NCI-H69 (cell line): Measurements from ENCODE around the gene RAMACL.
A peak's percentile ranks its signal among the peaks of the same experiment; 100 is the strongest.

ENCODE experiments used
- DNase-seq: peaks from one replicate; lab custom pipeline; 2025; lab: John Stamatoyannopoulos, UW

The RAMACL gene

DNA sequence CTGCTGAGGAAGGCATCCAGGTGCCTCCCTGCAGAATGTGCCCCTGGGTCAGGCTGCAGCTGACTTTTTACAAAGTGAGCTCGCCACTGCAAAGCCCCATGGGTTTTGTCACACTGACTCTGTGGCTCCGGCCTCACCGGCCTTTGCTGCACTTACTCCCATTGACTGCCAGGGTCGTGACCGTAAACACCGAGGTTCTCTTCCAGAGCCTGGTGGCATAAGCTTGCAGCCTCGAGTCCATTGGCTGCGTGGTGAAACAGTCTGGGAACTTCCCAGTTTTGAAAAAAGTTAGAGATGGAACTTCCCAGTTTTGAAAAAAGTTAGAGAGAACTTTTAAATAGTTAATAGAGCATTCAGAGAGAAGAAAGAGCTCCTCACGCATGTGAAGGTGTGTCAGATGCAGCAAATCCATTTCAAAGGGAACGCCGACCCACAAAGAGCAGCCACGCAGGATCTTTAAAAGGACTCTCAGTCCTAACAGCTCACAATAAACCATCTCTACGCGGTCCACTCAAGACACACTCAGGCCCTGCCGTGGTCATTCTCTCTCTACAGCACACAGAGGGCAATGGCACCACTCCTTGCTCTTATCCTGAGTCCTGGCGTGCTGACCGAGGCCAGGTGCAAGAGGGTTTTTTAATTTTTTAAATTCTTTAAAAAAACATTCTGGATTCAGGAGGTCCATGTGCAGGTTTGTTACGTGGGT lies 12.8 kb downstream of the RAMACL start:
- DNase-seq, result no peak

DNA sequence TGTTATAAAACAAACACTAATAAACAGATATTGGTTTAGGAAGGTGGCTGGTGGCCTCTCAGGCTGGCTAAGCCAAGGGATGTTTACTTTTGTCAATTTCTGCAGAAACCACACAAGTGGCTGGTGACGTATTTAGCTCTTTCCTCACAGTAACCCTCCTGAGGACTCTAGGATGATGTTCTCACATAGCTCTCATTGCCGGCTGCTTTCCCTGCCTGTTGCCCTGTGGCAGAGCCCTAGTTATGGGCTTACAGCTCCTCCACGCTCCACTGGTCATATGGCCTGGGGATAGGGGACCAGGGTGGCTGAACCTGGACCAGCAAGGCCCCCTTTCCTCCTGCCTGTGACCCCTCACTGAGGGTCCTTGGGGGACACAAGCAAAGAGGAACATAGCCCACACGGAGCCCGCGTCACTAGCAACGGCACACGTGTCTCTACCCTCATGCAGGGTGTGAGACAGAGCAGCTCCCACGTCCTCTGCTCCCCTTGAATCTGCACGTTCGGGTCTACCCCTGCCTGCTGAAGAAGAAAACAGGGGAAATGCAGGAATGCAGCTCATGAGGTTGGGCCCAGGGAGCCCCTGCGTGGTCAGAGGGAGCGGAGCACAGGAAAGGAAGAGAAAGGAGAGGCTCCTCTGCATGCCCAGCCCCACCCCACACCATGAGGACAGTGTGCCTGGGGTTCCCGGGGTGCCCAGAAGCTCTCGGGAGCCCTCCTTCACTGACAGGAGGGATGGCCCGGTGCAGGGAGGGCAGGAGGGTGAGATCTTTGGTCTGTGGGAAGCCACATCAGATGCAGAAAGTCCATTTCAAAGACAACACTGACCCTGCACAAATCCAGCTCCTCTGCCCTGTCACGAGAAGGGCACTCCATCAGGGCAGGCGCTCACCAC lies 13.9 kb downstream of the RAMACL start:
- no peak for DNase-seq

DNA sequence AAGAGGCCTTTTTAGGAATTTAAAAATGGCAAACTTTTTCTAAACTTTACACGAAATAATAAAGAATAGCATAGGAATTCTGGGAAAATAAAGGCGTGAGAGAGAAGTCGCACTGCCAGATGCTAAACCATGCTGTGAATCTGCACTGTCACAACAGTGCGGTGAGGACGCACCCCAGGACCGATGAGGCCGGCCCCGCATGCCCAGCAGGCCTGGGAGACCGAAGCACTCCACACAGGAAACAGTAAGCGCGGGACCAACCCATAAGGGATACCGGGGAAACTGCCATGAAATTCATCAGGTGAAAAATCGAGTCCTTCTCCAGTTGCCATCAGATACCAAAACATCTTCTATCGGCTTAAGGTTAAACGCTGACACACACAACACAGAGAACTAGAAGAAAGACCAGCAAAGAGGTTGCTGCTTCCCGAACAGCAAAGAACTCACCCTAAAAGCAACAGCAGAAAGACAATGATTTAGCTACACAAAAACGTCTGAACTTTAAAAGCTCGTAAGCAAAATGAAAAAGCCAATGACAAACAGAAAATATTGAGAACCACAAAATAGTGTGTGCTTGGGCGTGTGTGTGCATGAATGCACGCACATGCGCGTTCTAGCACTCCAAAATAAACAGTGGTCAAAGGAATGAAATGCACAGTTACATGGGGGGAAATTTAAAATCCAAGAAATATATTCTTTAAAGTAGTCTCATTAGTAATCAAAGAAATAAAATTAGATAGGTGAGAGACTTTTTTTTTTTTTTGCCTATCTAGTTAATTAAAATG lies 15.4 kb downstream of the RAMACL start:
- DNase-seq, result no peak

DNA sequence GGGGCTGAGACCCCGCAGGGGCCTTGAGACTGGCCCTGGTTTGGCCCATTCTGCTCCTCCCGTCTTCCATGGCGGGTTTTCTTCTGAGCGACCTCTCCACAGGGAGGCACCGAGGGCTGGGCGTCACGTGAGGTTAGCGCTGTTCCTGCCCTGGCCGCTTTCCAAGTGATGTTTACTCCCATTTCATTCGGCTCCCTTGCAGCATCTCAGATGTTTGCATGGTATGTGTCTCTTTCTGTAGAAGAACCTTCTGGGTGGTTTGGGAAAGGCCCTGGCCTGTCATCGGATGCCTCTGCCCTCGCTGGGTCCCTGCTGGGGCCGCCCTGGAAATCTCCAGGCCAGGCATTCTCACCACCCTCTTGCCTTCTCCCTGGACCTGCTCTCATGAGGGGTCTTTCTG lies 17.3 kb downstream of the RAMACL start:
- peak; percentile 5 for DNase-seq

DNA sequence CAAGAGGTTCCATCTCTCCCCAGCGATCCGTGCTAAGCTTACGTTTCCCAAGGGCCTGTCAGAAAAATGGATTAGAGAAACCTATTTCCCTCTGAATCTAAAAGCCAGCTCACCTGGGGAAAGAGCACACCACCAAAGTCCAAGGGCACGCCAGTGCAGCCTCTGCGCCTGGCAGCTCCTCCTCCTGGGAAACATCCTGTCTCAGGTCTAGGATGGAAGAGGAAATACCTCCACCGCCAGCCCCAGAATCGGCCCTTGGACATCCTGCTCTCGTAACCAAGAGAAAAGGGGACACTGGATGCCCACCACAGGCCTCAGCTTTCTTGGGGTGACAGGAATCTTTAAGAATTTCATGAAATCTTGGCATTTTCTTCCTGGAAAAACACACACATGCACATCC lies 18.7 kb downstream of the RAMACL start:
- DNase-seq, result no peak

DNA sequence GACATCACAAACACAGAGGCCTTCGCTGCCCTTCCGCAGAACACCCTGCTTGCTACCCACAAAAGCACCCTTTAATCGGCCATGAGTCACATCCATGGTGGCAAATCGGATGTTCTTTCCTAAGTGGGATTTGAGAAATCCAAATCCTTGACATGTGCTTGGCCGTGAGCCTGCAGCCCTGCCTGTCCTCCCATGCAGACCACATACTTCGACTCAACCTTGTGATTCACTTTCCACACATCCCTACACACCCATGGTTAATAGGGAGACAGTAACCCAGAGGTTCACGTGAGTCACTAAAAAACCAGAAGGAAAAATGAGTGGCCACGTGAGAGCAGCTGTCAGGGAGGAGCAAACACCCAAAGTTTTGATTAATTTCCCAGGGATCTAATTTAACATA lies 19.4 kb downstream of the RAMACL start:
- no peak for DNase-seq

DNA sequence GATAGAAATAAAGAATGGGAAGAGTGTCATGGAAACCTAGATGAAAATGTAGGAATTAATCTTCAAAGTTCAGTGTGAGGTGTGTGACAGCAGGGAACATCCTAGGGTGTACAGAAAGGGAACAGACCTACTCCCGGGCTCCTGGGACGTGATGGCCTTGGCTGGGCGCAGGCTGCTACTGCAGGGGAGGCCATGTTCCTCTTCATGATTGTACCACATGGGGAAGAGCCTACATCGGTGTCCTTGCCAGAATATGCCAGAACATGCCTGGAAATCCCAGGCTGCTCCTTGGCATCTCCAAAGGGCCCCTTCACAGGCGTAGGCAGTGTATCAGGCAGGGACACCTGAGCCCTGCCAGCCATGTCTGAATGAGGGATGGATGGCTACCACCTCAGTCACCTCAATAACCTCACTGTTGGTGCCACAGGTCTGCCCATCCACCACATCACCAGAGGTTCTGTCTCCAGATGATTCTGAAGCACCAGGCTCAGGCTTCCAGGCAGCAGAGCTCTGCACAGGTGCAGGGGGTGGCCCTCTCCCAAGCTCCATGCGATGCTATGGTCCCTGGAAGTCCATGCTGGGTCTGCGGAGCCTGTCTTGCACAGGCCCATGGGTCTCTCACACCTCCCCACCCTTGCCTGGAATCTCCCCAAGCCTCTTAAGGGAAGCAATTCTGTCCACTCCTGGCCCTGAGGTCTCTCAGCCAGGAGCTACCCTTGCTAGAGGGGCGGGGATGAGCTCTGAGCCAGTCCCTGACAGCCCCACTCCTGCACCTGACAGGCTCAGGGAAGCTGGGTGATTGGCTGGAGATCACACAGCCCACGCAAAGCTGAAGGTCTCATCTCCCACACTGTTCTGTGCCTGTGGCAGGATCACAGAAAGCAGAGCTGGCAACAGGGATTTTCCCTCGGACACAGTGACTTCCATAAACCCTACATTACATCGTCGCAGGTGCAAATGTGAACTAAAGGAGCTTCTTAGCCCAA lies 20.2 kb downstream of the RAMACL start:
- DNase-seq, result no peak

DNA sequence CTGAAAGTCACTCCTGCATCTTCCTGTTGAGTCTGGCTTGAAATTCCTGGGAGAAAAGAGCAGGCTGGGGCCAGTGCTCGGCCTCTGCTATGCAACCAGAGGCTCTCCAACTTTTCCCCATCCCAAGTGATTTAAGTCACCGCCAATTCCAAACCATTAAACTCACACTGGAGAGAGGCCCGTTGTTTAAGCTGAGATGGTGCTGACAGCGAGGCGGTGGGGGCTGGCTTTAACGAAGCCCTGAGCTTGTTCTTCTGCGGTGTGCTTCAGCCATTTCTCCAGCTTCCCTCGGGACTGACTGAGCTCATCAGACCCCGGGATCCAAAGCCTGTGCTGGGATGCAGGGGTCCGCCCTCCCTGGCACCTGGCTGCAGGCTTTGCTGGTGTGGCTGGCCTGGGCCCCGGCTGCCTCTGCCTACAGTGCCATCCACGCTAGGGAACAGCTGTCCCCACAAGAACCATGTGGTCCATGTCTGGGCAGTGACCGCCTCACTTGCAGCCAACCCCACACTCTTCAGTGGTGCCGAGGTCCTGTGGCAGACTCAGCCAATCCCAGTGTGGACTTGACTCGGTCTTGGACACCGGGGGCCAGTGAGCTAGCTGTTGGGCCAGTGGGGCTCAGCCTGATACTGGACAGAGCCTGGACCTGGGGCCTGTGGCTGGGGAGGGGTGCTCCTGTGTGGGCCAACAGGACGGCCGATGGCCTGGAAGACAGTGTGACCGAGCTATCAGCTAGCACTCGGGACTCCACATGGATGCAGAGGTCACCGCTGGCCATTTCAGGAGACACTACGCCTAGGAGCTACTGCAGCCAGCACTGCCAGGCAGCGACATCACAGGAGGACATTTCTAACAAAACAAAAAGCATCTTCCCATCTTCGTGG lies 21.2 kb downstream of the RAMACL start:
- DNase-seq, result no peak

DNA sequence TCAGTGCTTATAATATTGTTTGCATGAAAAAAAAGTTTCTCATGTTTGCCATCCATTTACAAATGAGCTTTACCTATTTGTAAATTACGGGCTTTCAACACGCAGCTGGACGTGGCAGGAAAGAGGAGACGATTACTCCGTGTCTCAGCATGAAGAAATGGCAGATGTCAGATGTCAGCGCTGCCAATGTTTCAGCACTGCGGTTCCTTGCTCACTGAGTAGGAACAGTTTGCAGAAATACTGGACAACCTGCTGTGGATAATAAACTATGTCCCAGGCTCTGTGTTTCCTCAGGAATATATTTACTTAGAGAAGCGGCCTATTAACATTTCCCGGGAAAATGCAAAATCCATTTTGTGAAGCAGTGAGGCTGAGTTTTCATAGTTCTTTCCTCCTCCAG lies 22.7 kb downstream of the RAMACL start:
- peak; percentile 40 for DNase-seq

DNA sequence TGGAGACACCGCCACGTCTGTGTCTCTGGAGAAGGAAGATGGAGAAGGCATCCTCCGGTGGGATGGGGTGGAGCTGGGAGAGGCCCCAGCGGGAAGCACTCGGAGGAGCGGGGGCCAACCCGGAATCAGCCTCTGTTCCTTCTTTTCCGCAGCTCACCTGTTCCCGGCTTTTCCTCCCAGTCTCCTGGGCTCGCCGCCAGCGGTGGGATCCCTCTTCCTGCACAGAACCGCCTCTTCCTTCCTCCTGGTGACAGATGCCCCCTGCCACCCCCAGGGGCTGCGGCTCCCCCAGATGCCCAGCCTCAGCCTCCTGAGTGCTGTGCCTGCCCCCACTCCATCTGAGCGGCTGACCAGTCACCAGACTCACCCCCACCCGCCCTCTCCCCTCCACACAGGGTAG lies 23.3 kb downstream of the RAMACL start:
- DNase-seq, result no peak

DNA sequence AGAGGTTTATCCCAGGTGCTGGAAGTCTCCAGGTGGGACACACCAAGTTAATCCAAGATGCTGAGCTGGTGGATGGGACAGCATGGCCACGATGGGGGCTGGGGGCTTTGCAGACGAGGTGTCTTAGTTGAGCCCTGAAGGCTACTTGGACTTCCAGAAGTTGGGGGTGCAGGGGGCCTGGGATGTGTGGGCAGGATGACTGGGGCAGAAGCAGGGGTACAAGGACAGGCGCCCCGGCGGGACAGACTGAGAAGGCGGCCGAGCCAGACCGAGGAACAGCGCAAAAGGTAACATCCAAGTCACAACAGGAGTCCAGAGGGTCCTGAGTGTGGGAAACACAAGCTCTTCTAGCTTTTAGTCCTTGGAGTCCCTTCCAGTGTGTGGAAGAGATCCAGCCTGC lies 23.8 kb downstream of the RAMACL start:
- no peak for DNase-seq

DNA sequence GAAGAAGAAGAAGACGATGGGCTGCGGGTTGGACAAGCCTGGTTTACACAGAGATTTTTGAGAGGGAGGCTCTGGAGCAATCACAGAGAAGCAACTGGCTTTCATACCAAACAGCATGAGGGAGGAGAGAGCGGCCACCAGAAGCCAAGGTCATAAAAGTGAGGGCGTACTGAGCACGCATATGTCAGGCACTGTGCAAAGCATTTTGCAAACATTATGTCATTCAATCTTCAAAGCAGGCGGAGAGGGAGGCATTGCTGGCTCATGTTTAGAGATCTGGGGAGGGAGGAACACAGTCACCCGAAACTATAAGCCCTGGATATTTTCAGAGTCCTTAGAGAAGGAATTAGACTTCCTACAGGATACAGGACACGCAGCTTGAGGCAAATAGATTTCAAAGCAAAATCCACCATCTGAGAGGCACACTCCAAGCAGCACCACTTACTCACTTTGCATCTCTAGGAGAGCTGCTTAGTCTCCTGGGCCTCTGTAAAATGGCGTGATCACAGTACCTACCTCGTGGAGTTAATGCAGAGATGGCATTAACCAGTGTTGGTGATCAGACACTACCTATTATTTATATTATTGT lies 24.6 kb downstream of the RAMACL start:
- no peak for DNase-seq

DNA sequence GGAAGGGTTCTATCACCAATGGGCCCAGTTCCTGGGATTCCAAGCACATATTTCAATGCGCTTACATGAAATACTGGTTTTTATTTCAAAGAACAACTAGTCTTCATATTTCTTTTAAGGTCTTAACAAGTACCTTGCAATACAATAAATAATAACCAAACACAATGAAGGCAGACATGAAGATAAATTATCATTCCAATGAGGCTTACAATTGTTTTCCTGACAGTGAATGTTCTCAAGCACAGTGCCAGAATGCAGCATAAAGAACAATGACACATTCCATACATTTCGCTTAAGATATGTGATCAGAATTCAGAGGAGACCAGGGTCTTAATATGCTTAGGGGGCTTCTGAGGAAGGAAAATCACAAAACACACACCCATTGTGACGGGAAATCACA lies 26.3 kb downstream of the RAMACL start:
- DNase-seq, result no peak

DNA sequence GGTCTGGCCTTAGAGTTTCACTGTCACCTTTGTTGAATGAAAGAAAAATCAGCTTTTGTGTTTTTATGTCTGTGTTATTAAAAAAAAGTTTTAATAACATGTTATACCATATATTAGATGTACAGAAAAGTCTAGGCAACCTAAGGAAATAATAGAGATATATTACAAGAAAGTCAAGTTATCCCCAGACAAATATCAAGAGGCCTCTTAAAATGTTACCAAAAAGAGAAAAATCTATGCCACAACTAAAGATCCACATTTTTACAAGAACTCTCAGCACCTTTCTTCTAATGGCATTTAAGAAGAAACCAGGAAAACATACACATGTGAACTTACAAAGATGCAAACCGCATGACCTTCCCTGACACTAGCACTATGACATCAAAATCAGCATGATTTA lies 26.8 kb downstream of the RAMACL start:
- no peak for DNase-seq

DNA sequence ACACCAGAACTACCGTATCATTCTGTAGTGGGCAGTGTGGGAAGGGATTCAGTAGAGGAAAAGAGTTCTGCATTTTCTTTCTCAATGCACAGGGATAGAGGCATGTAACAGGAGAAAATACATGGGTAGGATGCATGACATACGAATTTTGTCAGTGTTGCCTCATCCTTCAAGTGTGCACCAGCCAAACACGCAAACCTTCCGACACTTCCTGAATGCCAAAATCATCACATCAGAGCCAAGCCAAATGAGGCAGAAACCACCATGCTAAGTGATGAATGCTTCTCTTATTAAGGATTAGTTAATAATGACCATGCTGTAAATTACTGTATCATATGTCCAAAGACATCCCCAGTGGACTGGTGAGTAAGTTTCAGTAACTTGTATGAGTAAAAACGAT lies 27.3 kb downstream of the RAMACL start:
- DNase-seq, result no peak

DNA sequence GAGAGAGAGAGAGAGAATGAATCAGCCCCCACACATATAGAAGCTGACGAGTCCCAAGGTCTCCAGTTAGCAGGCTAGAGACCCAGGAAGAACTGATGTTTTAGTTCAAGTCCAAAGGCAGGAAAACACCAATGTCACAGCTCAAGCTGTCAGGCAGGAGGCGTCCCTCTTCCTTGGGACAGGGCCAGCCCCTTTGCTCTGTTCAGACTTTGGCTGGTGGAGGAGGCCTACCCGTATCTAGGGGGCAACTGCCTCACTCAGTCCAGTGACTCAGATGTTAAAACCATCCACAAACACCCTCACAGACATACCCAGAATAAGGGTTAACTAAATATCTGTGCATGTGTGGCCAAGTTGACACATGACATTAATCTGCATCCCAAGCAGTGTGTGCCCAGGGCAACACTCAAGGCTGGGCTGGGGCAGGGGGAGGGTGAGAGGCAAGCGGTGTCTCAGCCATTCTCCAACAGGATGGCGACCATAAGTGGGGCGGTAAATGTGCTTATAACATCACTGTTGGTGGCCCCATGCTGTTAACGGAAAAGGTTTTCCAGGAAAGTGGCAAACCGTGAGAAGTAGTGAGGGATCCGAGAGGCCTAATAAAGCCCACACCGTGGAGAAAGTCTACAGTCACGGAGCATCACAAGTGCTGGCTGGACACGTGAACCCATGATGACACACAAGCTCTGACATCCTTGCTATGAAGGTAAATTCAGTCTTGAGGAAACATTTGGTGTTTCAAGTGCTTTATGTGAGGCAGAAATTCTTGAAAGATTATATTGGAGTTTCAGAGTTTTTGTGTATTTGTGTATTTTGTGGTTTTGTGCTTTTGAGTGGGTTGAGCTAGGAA lies 28.1 kb downstream of the RAMACL start:
- no peak for DNase-seq

DNA sequence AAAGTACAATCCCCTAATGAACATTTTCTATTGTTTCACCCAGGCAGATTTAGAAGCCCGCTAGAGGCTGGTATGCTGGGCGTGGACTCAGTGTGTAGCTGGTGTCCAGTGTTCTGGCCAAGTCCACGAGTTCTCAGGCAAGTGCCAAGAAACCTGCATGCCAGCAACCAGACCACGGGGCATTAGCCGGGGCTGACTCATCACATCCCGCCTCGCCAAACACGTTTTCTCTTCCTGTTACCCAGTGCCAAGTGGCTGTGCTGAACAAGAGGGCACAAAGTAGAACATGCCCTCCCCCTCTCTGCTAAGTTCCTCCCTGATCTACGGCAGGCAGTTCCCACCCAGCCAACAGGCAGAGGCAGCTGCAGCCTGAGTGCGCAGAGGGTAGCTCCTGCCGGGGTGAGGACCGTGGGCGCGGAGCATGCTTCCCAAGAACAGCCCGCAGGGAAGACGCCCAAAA lies 29.6 kb downstream of the RAMACL start:
- peak; percentile 4 for DNase-seq

DNA sequence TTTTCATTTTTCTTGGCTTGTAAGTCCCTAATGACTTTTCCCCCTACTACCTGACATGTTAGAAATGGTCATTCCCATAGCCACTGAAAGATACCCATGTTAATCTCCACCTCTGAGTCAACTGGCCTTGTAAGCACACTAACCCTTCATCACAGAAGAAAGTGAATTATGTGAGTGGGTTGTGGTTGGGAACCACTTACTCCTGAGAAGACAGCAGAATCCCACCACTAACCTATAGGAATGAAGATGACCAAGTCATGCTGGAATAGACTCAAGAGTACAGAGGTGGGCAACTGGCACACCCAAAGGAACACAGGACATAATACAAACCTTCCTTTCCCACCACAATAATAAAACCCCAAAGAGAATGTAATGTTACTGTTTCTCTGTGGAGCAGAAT lies 30.1 kb downstream of the RAMACL start:
- no peak for DNase-seq

DNA sequence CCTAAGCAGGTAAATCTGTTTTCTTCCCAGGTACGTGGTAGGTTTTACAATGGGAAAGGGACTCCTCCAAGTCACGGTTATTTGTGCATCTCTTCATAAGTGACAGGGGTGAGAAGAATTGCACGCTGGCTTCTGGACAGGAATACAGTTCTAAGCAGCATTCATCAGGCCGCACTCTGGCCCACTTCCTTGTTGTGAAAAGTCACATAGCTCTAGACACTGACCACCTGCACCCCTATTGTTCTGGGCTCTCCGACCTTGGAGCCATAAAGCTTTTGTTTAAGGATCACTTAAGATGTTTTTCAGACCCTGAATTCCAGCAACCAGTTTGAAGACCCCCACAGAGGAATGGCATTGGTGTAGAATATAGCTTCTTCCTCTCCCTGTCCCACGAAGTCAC lies 31.4 kb downstream of the RAMACL start:
- DNase-seq, result no peak
